Adrenal gland (tissue), 5 donors: Measurements from ENCODE around the gene LRP1.

Experiments
- CTCF ChIP-seq, 6 experiments: fragments of 450-650 bp in 4 of 6; fragments of 200-600 bp in 2 of 6; sonication (generic) in 1 of 6; IDR thresholded peaks; 1 replicate in 5 of 6; 2 replicates in 1 of 6; pipeline versions ENCODE4 v1.5.1 to v1.8.0; 2016 to 2021; ENCODE audit warnings: antibody characterized with exemption in 6 of 6, mild to moderate bottlenecking in 2 of 6, moderate library complexity in 1 of 6
- POLR2A ChIP-seq, 2 donors: fragments of 450-650 bp; IDR thresholded peaks; one replicate each; pipeline ENCODE4 v1.6.1; 2017; ENCODE audit warnings: antibody characterized with exemption in 2 of 2, mild to moderate bottlenecking in 2 of 2, moderate library complexity in 1 of 2
- donor health status: DM: no; HTN: no; CAD: no.

- TF ChIP-seq CTCF (IDR thresholded peaks at IDR 0.05) (no peak), POLR2A (IDR thresholded peaks at IDR 0.05) (no peak)
These were observed 31.3 kb upstream of the LRP1 start for GRCh38 chr12:57096748-57097553.
